Neural cell (in vitro differentiated cells): ENCODE measurements around the gene SELENON. TPM values are rescaled to one million over a fixed set of nuclear protein-coding genes. Genes with fewer than 3 reads are reported as not detected.

Source experiments
- H2AFZ ChIP-seq: fragments of 200-600, 300-800 bp; sonication (generic), shearing (Covaris generic); 2 replicates; pipeline ENCODE4 v1.6.0; 2014; ENCODE audit warnings: low read depth, mild to moderate bottlenecking, antibody characterized with exemption, low read length, moderate library complexity
- H3F3A ChIP-seq: fragments of 200-600 bp; shearing (Covaris generic); 2 replicates; pipeline ENCODE4 v1.6.1; 2016; ENCODE audit warnings: mild to moderate bottlenecking, moderate library complexity, mixed read lengths, antibody characterized with exemption, low read length; ENCODE audit not compliant: insufficient read depth, poor library complexity, severe bottlenecking
- H3K27ac ChIP-seq: fragments of 200-600, 300-800 bp; sonication (generic), shearing (Covaris generic); 2 replicates; pipeline ENCODE4 v1.5.1; 2014; ENCODE audit warnings: mild to moderate bottlenecking, low read length, moderate library complexity
- H3K27me3 ChIP-seq: fragments of 300-800, 200-600 bp; sonication (generic), shearing (Covaris generic); 2 replicates; pipeline ENCODE4 v1.6.0; 2014; ENCODE audit warnings: mild to moderate bottlenecking, low read depth, low read length, moderate library complexity; ENCODE audit not compliant: insufficient read depth
- H3K36me3 ChIP-seq: fragments of 300-800, 200-600 bp; sonication (generic), shearing (Covaris generic); 2 replicates; pipeline ENCODE4 v1.5.1; 2014; ENCODE audit warnings: mild to moderate bottlenecking, antibody characterized with exemption, low read length, moderate library complexity; ENCODE audit not compliant: insufficient read depth
- H3K4me2 ChIP-seq: fragments of 300-800, 200-600 bp; sonication (generic), shearing (Covaris generic); 2 replicates; pipeline ENCODE4 v1.6.0; 2014; ENCODE audit warnings: mild to moderate bottlenecking, low read length
- H3K4me3 ChIP-seq: fragments of 300-800, 200-600 bp; sonication (generic), shearing (Covaris generic); 2 replicates; pipeline ENCODE4 v1.5.1; 2014; ENCODE audit warnings: mild to moderate bottlenecking, low read length, moderate library complexity
- H3K79me2 ChIP-seq: fragments of 200-600 bp; shearing (Covaris generic); replicated peaks from 2 replicates; pipeline ENCODE4 v1.6.0; 2014; ENCODE audit warnings: mild to moderate bottlenecking, low read length, moderate library complexity; ENCODE audit not compliant: insufficient read depth
- H3K9ac ChIP-seq: fragments of 300-800, 200-600 bp; sonication (generic), shearing (Covaris generic); 2 replicates; pipeline ENCODE4 v1.6.1; 2016; ENCODE audit warnings: mild to moderate bottlenecking, low read length, mixed read lengths
- H3K9me2 ChIP-seq: fragments of 200-600 bp; shearing (Covaris generic); 2 replicates; pipeline ENCODE4 v1.6.1; 2016; ENCODE audit warnings: mild to moderate bottlenecking, low read length, mixed read lengths; ENCODE audit not compliant: insufficient read depth
- H3K9me3 ChIP-seq: fragments of 200-600, 300-800 bp; sonication (generic), shearing (Covaris generic); 2 replicates; pipeline ENCODE4 v1.6.1; 2016; ENCODE audit warnings: mild to moderate bottlenecking, mixed run types, low read length, moderate library complexity, mixed read lengths
- H4K20me1 ChIP-seq: fragments of 200-600 bp; shearing (Covaris generic); 2 replicates; pipeline ENCODE4 v1.6.1; 2016; ENCODE audit warnings: mild to moderate bottlenecking, mixed run types; ENCODE audit not compliant: insufficient read depth
- CTCF ChIP-seq: fragments of 450-650 bp; IDR thresholded peaks from 2 replicates; pipeline ENCODE4 v1.5.1; 2014; ENCODE audit warnings: antibody characterized with exemption, mild to moderate bottlenecking, moderate library complexity; ENCODE audit not compliant: poor library complexity, severe bottlenecking
- EP300 ChIP-seq: fragments of 450-650 bp; conservative IDR thresholded peaks from 2 replicates; pipeline ENCODE4 v1.6.1; 2014; ENCODE audit warnings: antibody characterized with exemption, mild to moderate bottlenecking, moderate library complexity; ENCODE audit not compliant: poor library complexity, severe bottlenecking
- EZH2 ChIP-seq: fragments of 200-600, 300-800 bp; shearing (Covaris generic), sonication (generic); IDR thresholded peaks from 2 replicates; pipeline ENCODE4 v1.6.1; 2014; ENCODE audit warnings: antibody characterized with exemption, low read length, borderline replicate concordance, mild to moderate bottlenecking; ENCODE audit not compliant: insufficient read depth, poor library complexity, severe bottlenecking
- MXI1 ChIP-seq: fragments of 450-650 bp; conservative IDR thresholded peaks from 2 replicates; pipeline ENCODE4 v1.6.1; 2014; ENCODE audit warnings: antibody characterized with exemption, mild to moderate bottlenecking; ENCODE audit not compliant: poor library complexity, severe bottlenecking
- POLR2AphosphoS5 ChIP-seq: IDR thresholded peaks from 2 replicates; pipeline ENCODE4 v1.6.1; 2012
- RAD21 ChIP-seq: fragments of 450-650 bp; conservative IDR thresholded peaks from 2 replicates; pipeline ENCODE4 v1.6.1; 2014; ENCODE audit warnings: antibody characterized with exemption, mild to moderate bottlenecking, moderate library complexity
- REST ChIP-seq: IDR thresholded peaks from 2 replicates; pipeline ENCODE4 v1.6.1; 2012; ENCODE audit warnings: borderline replicate concordance
- SMC3 ChIP-seq: fragments of 450-650 bp; conservative IDR thresholded peaks from 2 replicates; pipeline ENCODE4 v1.6.1; 2014; ENCODE audit warnings: antibody characterized with exemption, mild to moderate bottlenecking, moderate library complexity; ENCODE audit not compliant: poor library complexity
- TAF1 ChIP-seq: IDR thresholded peaks from 2 replicates; pipeline ENCODE4 v1.6.1; 2012; ENCODE audit warnings: low read depth
- polyA plus RNA-seq: library from polyadenylated mRNA; depleted of rRNA; stranded (reverse); fragments of >200 nt; gene quantifications from 2 replicates; pipeline ENCODE4 v1.2.3, GENCODE V29; 2014

The SELENON gene
- polyA plus RNA-seq, 1 donor from 2014 or later: 6.5 TPM

DNA sequence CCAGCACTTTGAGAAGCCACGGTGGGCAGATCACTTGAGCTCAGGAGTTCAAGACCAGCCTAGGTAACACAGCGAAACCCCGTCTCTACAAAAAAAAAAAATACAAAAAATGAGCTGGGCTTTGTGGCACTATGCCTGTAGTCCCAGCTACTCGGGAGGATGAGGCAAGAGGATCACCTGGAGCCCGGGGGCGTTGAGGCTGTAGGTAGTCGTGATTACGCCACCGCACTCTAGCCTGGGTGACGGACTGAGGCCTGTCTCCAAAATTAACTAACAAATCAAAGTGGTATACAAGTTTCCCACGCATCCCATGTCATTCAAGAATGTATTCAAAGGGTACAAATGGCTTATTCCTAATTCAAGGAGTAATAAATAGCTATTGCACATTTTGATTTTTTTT is 56.9 kb downstream of the SELENON start:
- Histone ChIP-seq H2AFZ (no peak overlapping the region), H3K36me3 (no peaks in the 10 kb centered on the region), H3F3A (no peaks in the 10 kb centered on the region), H3K9ac (no peak overlapping the region), H3K9me3 (no peaks in the 10 kb centered on the region), H3K4me3 (no peak overlapping the region), H3K4me2 (no peak overlapping the region), H3K9me2 (no peaks in the 10 kb centered on the region), H4K20me1 (no peaks in the 10 kb centered on the region), H3K27me3 (peaks cover 8% of the 10 kb centered on the region), H3K27ac (no peak overlapping the region), H3K79me2 (no peaks in the 10 kb centered on the region)
- TF ChIP-seq TAF1 (no peak), CTCF (no peak), REST (no peak), RAD21 (no peak), MXI1 (no peak), SMC3 (no peak), POLR2AphosphoS5 (no peak), EP300 (no peak), EZH2 (no peak)

GRCh38 chr1:25858494-25858893 is 58.5 kb downstream of the SELENON start:
- no peak overlapping the region for H2AFZ ChIP-seq
- H3F3A ChIP-seq: no peaks in the 10 kb centered on the region
- peaks cover 5% of the 10 kb centered on the region for H3K36me3 ChIP-seq
- H3K79me2 ChIP-seq: no peaks in the 10 kb centered on the region
- peak overlapping the region; percentile 38 for H3K9ac ChIP-seq
- H3K9me2 ChIP-seq: no peaks in the 10 kb centered on the region
- H3K27me3 ChIP-seq: peaks cover 8% of the 10 kb centered on the region
- H3K4me2 ChIP-seq: peak overlapping the region; percentile 58
- no peak overlapping the region for H3K27ac ChIP-seq
- H4K20me1 ChIP-seq: no peaks in the 10 kb centered on the region
- TF ChIP-seq SMC3 (no peak), EZH2 (no peak), RAD21 (no peak), MXI1 (no peak), REST (no peak), EP300 (no peak), POLR2AphosphoS5 (no peak), CTCF (no peak), TAF1 (no peak)
- H3K9me3 ChIP-seq: no peaks in the 10 kb centered on the region
- H3K4me3 ChIP-seq: peak overlapping the region; percentile 82
